ENCODE results near the gene SPTLC2.
A peak's percentile ranks its signal among the peaks of the same experiment; 100 is the strongest.
"Not testable (repeated sequence)": the region's sequence is repeated elsewhere in the genome, so short reads cannot be mapped to it uniquely, and the experiment has no call there.

SPTLC2 gene
- total RNA-seq, result 33.1 to 38.1 (median 36.1) reads per million in 3 donors

GRCh38 chr14:77616454-77617229, at the start of gene SPTLC2:
TSS of gene SPTLC2 (minus strand) at chr14:77616637. CDS start at chr14:77616579, 58 bp downstream.
- Histone ChIP-seq H3K36me3 (ENCODE audit: control insufficient read depth, insufficient read depth, low read length) (no peaks in the 10 kb centered on the region), H3K4me3 (ENCODE audit: insufficient read depth, low read depth, low read length, poor library complexity, severe bottlenecking) (peak within 1 kb of the TSS; percentile 75), H3K27ac (ENCODE audit: insufficient read depth, low read length, poor library complexity, severe bottlenecking) (peak within 1 kb of the TSS; percentile 53), H3K4me1 (ENCODE audit: control insufficient read depth, insufficient read depth, low read length, poor library complexity, severe bottlenecking) (peaks cover 15% of the 10 kb centered on the region), H3K27me3 (replicated peaks; ENCODE audit: control insufficient read depth, insufficient read depth, low read length, poor library complexity, severe bottlenecking) (no peaks in the 10 kb centered on the region), H3K9me3 (ENCODE audit: control insufficient read depth, low read length) (no peaks in the 10 kb centered on the region)
- DNase-seq, result peak; percentile 95 to 98 (median 98)

GRCh38 chr14:77663293-77663692, 46.9 kb upstream of the SPTLC2 start:
- H3K36me3 ChIP-seq (ENCODE audit: control insufficient read depth, insufficient read depth, low read length), result no peaks in the 10 kb centered on the region
- no peaks in the 10 kb centered on the region for H3K27me3 ChIP-seq (replicated peaks; ENCODE audit: control insufficient read depth, insufficient read depth, low read length, poor library complexity, severe bottlenecking)
- no peaks in the 10 kb centered on the region for H3K9me3 ChIP-seq (ENCODE audit: control insufficient read depth, low read length)
- no peak overlapping the region for H3K4me3 ChIP-seq (ENCODE audit: insufficient read depth, low read depth, low read length, poor library complexity, severe bottlenecking)
- no peak for DNase-seq
- no peak overlapping the region for H3K27ac ChIP-seq (ENCODE audit: insufficient read depth, low read length, poor library complexity, severe bottlenecking)
- no peaks in the 10 kb centered on the region for H3K4me1 ChIP-seq (ENCODE audit: control insufficient read depth, insufficient read depth, low read length, poor library complexity, severe bottlenecking)

- DNase-seq; H3K27ac ChIP-seq (ENCODE audit: insufficient read depth, low read length, poor library complexity, severe bottlenecking); H3K4me1 ChIP-seq (ENCODE audit: control insufficient read depth, insufficient read depth, low read length, poor library complexity, severe bottlenecking); H3K4me3 ChIP-seq (ENCODE audit: insufficient read depth, low read depth, low read length, poor library complexity, severe bottlenecking); H3K27me3 ChIP-seq (replicated peaks; ENCODE audit: control insufficient read depth, insufficient read depth, low read length, poor library complexity, severe bottlenecking); H3K36me3 ChIP-seq (ENCODE audit: control insufficient read depth, insufficient read depth, low read length); H3K9me3 ChIP-seq (ENCODE audit: control insufficient read depth, low read length): not testable (repeated sequence)
Observed at GRCh38 chr14:77661562-77661961, 45.1 kb upstream of the SPTLC2 start.

- Histone ChIP-seq H3K4me3 (ENCODE audit: insufficient read depth, low read depth, low read length, poor library complexity, severe bottlenecking) (no peak overlapping the region), H3K27ac (ENCODE audit: insufficient read depth, low read length, poor library complexity, severe bottlenecking) (no peak overlapping the region), H3K9me3 (ENCODE audit: control insufficient read depth, low read length) (no peaks in the 10 kb centered on the region), H3K27me3 (replicated peaks; ENCODE audit: control insufficient read depth, insufficient read depth, low read length, poor library complexity, severe bottlenecking) (no peaks in the 10 kb centered on the region), H3K4me1 (ENCODE audit: control insufficient read depth, insufficient read depth, low read length, poor library complexity, severe bottlenecking) (no peaks in the 10 kb centered on the region), H3K36me3 (ENCODE audit: control insufficient read depth, insufficient read depth, low read length) (no peaks in the 10 kb centered on the region)
- DNase-seq, result no peak
Observed at GRCh38 chr14:77660754-77661153, 44.3 kb upstream of the SPTLC2 start.

- no peaks in the 10 kb centered on the region for H3K4me1 ChIP-seq (ENCODE audit: control insufficient read depth, insufficient read depth, low read length, poor library complexity, severe bottlenecking)
- no peak for DNase-seq
- H3K4me3 ChIP-seq (ENCODE audit: insufficient read depth, low read depth, low read length, poor library complexity, severe bottlenecking), result no peak overlapping the region
- H3K27ac ChIP-seq (ENCODE audit: insufficient read depth, low read length, poor library complexity, severe bottlenecking), result no peak overlapping the region
- no peaks in the 10 kb centered on the region for H3K27me3 ChIP-seq (replicated peaks; ENCODE audit: control insufficient read depth, insufficient read depth, low read length, poor library complexity, severe bottlenecking)
- H3K9me3 ChIP-seq (ENCODE audit: control insufficient read depth, low read length), result no peaks in the 10 kb centered on the region
- no peaks in the 10 kb centered on the region for H3K36me3 ChIP-seq (ENCODE audit: control insufficient read depth, insufficient read depth, low read length)
Observed at GRCh38 chr14:77659831-77660230, 43.4 kb upstream of the SPTLC2 start.

GRCh38 chr14:77657280-77657679, 40.8 kb upstream of the SPTLC2 start:
- H3K4me1 ChIP-seq (ENCODE audit: control insufficient read depth, insufficient read depth, low read length, poor library complexity, severe bottlenecking), result no peaks in the 10 kb centered on the region
- no peak for DNase-seq
- no peaks in the 10 kb centered on the region for H3K27me3 ChIP-seq (replicated peaks; ENCODE audit: control insufficient read depth, insufficient read depth, low read length, poor library complexity, severe bottlenecking)
- H3K4me3 ChIP-seq (ENCODE audit: insufficient read depth, low read depth, low read length, poor library complexity, severe bottlenecking), result no peak overlapping the region
- no peak overlapping the region for H3K27ac ChIP-seq (ENCODE audit: insufficient read depth, low read length, poor library complexity, severe bottlenecking)
- no peaks in the 10 kb centered on the region for H3K9me3 ChIP-seq (ENCODE audit: control insufficient read depth, low read length)
- H3K36me3 ChIP-seq (ENCODE audit: control insufficient read depth, insufficient read depth, low read length), result no peaks in the 10 kb centered on the region

- Histone ChIP-seq H3K27ac (ENCODE audit: insufficient read depth, low read length, poor library complexity, severe bottlenecking) (no peak overlapping the region), H3K4me1 (ENCODE audit: control insufficient read depth, insufficient read depth, low read length, poor library complexity, severe bottlenecking) (no peaks in the 10 kb centered on the region), H3K36me3 (ENCODE audit: control insufficient read depth, insufficient read depth, low read length) (no peaks in the 10 kb centered on the region), H3K9me3 (ENCODE audit: control insufficient read depth, low read length) (no peaks in the 10 kb centered on the region), H3K27me3 (replicated peaks; ENCODE audit: control insufficient read depth, insufficient read depth, low read length, poor library complexity, severe bottlenecking) (no peaks in the 10 kb centered on the region), H3K4me3 (ENCODE audit: insufficient read depth, low read depth, low read length, poor library complexity, severe bottlenecking) (no peak overlapping the region)
- DNase-seq, result no peak
Observed at GRCh38 chr14:77654001-77654441, 37.6 kb upstream of the SPTLC2 start.

GRCh38 chr14:77649326-77649725, 32.9 kb upstream of the SPTLC2 start:
- Histone ChIP-seq H3K4me1 (ENCODE audit: control insufficient read depth, insufficient read depth, low read length, poor library complexity, severe bottlenecking) (no peaks in the 10 kb centered on the region), H3K36me3 (ENCODE audit: control insufficient read depth, insufficient read depth, low read length) (no peaks in the 10 kb centered on the region), H3K9me3 (ENCODE audit: control insufficient read depth, low read length) (no peaks in the 10 kb centered on the region), H3K4me3 (ENCODE audit: insufficient read depth, low read depth, low read length, poor library complexity, severe bottlenecking) (no peak overlapping the region), H3K27me3 (replicated peaks; ENCODE audit: control insufficient read depth, insufficient read depth, low read length, poor library complexity, severe bottlenecking) (no peaks in the 10 kb centered on the region), H3K27ac (ENCODE audit: insufficient read depth, low read length, poor library complexity, severe bottlenecking) (no peak overlapping the region)
- DNase-seq, result no peak

- Histone ChIP-seq H3K4me1 (ENCODE audit: control insufficient read depth, insufficient read depth, low read length, poor library complexity, severe bottlenecking) (no peaks in the 10 kb centered on the region), H3K36me3 (ENCODE audit: control insufficient read depth, insufficient read depth, low read length) (no peaks in the 10 kb centered on the region), H3K27me3 (replicated peaks; ENCODE audit: control insufficient read depth, insufficient read depth, low read length, poor library complexity, severe bottlenecking) (no peaks in the 10 kb centered on the region), H3K9me3 (ENCODE audit: control insufficient read depth, low read length) (no peaks in the 10 kb centered on the region), H3K4me3 (ENCODE audit: insufficient read depth, low read depth, low read length, poor library complexity, severe bottlenecking) (no peak overlapping the region), H3K27ac (ENCODE audit: insufficient read depth, low read length, poor library complexity, severe bottlenecking) (no peak overlapping the region)
- no peak for DNase-seq
Observed at GRCh38 chr14:77648520-77649200, 32.2 kb upstream of the SPTLC2 start.

GRCh38 chr14:77647853-77648252, 31.4 kb upstream of the SPTLC2 start:
- no peaks in the 10 kb centered on the region for H3K4me1 ChIP-seq (ENCODE audit: control insufficient read depth, insufficient read depth, low read length, poor library complexity, severe bottlenecking)
- no peaks in the 10 kb centered on the region for H3K27me3 ChIP-seq (replicated peaks; ENCODE audit: control insufficient read depth, insufficient read depth, low read length, poor library complexity, severe bottlenecking)
- no peak overlapping the region for H3K27ac ChIP-seq (ENCODE audit: insufficient read depth, low read length, poor library complexity, severe bottlenecking)
- DNase-seq, result no peak
- H3K9me3 ChIP-seq (ENCODE audit: control insufficient read depth, low read length), result no peaks in the 10 kb centered on the region
- H3K4me3 ChIP-seq (ENCODE audit: insufficient read depth, low read depth, low read length, poor library complexity, severe bottlenecking), result no peak overlapping the region
- H3K36me3 ChIP-seq (ENCODE audit: control insufficient read depth, insufficient read depth, low read length), result no peaks in the 10 kb centered on the region
